ENCODE data around the gene PARD3B.

The PARD3B gene

DNA sequence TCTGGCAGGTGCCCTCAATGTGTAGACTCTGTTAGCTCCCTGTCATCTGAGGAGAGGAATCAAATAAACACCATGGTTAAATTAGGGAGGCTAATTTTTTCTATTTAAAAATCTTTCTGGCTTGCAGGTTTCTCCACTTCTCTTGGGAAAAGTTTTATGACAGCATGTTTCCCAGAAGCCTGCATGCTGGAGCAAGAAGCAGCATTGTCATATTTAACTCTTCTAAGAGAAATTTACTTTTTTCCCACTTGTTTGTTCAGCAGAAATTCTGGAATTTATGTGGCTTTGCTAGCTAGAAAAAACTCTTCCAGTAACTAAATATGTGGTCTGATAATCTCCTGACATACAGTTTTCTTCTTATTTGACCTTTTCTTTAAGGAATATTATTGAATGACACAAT, 230.5 kb downstream of the PARD3B start:
- H3K4me3 ChIP-seq (replicated peaks; ENCODE audit: insufficient read depth, low read length) = no peak overlapping the region
- DNase-seq (ENCODE audit: low read depth in 1 of 2, low spot score in 1 of 2) = no peak
- TF ChIP-seq SPI1 (IDR thresholded peaks at IDR 0.05; ENCODE audit: borderline replicate concordance, low read depth) (no peak), GABPA (IDR thresholded peaks at IDR 0.05; ENCODE audit: low read depth) (no peak), POLR2AphosphoS5 (IDR thresholded peaks at IDR 0.05; ENCODE audit: low read depth) (no peak)
- TF ChIP-seq, protein P1, sequence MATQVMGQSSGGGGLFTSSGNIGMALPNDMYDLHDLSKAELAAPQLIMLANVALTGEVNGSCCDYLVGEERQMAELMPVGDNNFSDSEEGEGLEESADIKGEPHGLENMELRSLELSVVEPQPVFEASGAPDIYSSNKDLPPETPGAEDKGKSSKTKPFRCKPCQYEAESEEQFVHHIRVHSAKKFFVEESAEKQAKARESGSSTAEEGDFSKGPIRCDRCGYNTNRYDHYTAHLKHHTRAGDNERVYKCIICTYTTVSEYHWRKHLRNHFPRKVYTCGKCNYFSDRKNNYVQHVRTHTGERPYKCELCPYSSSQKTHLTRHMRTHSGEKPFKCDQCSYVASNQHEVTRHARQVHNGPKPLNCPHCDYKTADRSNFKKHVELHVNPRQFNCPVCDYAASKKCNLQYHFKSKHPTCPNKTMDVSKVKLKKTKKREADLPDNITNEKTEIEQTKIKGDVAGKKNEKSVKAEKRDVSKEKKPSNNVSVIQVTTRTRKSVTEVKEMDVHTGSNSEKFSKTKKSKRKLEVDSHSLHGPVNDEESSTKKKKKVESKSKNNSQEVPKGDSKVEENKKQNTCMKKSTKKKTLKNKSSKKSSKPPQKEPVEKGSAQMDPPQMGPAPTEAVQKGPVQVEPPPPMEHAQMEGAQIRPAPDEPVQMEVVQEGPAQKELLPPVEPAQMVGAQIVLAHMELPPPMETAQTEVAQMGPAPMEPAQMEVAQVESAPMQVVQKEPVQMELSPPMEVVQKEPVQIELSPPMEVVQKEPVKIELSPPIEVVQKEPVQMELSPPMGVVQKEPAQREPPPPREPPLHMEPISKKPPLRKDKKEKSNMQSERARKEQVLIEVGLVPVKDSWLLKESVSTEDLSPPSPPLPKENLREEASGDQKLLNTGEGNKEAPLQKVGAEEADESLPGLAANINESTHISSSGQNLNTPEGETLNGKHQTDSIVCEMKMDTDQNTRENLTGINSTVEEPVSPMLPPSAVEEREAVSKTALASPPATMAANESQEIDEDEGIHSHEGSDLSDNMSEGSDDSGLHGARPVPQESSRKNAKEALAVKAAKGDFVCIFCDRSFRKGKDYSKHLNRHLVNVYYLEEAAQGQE (IDR thresholded peaks at IDR 0.05; ENCODE audit: insufficient replicate concordance, low read depth) = no peak
- TF ChIP-seq, protein P2, sequence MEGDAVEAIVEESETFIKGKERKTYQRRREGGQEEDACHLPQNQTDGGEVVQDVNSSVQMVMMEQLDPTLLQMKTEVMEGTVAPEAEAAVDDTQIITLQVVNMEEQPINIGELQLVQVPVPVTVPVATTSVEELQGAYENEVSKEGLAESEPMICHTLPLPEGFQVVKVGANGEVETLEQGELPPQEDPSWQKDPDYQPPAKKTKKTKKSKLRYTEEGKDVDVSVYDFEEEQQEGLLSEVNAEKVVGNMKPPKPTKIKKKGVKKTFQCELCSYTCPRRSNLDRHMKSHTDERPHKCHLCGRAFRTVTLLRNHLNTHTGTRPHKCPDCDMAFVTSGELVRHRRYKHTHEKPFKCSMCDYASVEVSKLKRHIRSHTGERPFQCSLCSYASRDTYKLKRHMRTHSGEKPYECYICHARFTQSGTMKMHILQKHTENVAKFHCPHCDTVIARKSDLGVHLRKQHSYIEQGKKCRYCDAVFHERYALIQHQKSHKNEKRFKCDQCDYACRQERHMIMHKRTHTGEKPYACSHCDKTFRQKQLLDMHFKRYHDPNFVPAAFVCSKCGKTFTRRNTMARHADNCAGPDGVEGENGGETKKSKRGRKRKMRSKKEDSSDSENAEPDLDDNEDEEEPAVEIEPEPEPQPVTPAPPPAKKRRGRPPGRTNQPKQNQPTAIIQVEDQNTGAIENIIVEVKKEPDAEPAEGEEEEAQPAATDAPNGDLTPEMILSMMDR (IDR thresholded peaks at IDR 0.05; ENCODE audit: insufficient read depth, low read length) = no peak
- no peaks in the 10 kb centered on the region for H3K27me3 ChIP-seq (ENCODE audit: insufficient read depth, poor library complexity, severe bottlenecking)
- H3K27ac ChIP-seq (replicated peaks) = no peak overlapping the region

DNA sequence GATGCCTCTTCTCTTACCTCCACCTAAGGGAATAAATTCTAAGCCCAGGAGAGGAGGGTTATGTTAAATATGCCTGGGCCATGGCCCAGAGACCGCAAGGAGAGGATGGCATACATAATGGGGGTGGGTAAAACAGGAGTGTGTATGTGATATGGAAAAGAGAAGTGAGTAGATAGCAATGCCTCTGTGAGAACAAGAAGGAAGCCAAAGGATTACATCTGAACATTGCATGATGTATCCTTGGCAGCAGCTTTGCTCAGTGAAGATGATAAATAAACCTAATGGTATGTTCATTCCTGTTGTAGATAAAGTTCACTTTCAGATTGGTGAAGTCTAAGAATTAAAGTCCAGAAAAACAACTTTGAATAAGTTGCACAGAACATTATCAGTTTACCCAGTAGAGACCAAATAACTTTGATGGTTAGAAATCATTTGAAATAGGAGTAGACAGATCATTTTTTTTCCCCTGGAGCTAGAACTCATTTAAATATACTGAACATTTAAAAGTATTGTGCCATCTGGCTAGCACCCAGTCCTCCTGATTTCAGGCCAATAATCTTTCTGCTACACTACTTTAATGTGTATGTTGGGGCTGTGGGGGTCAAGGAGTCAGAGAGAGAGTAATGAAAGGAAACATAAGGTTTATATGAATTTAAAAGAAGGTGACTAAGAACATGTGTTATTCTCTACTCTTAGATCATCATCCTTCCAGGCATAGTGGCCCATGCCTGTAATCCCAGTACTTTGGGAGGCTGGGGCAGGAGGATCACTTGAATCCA, 231.7 kb downstream of the PARD3B start:
- no peak overlapping the region for H3K27ac ChIP-seq (replicated peaks)
- H3K4me3 ChIP-seq (replicated peaks; ENCODE audit: insufficient read depth, low read length) = no peak overlapping the region
- TF ChIP-seq, protein P2 (IDR thresholded peaks at IDR 0.05; ENCODE audit: insufficient read depth, low read length) = no peak
- no peak for TF ChIP-seq GABPA (IDR thresholded peaks at IDR 0.05; ENCODE audit: low read depth)
- TF ChIP-seq POLR2AphosphoS5 (IDR thresholded peaks at IDR 0.05; ENCODE audit: low read depth) = no peak
- TF ChIP-seq, protein P1 (IDR thresholded peaks at IDR 0.05; ENCODE audit: insufficient replicate concordance, low read depth) = no peak
- no peak for TF ChIP-seq SPI1 (IDR thresholded peaks at IDR 0.05; ENCODE audit: borderline replicate concordance, low read depth)
- no peak for DNase-seq (ENCODE audit: low read depth in 1 of 2, low spot score in 1 of 2)
- H3K27me3 ChIP-seq (ENCODE audit: insufficient read depth, poor library complexity, severe bottlenecking) = no peaks in the 10 kb centered on the region

DNA sequence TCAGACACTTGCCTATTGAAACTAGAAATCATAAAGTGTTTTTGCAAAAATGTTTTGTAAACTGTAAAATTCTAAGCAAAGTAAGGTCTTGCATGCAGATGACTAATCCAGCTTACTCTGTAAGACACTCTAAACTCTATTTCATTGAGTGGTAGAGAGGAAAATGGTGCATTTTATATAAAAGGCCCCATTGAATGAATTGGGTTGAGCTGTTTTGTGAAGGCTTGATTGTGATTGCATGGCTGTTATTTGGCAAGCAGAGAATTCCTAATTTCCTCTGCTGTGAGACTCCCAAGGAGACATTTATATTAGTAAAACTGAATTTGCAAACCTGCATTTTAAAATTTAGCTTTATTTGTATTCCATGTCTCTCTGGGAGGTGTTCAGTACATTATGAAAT, 234.5 kb downstream of the PARD3B start:
- TF ChIP-seq, protein P2 (IDR thresholded peaks at IDR 0.05; ENCODE audit: insufficient read depth, low read length) = no peak
- TF ChIP-seq, protein P1 (IDR thresholded peaks at IDR 0.05; ENCODE audit: insufficient replicate concordance, low read depth) = no peak
- TF ChIP-seq SPI1 (IDR thresholded peaks at IDR 0.05; ENCODE audit: borderline replicate concordance, low read depth) = no peak
- TF ChIP-seq GABPA (IDR thresholded peaks at IDR 0.05; ENCODE audit: low read depth) = no peak
- TF ChIP-seq POLR2AphosphoS5 (IDR thresholded peaks at IDR 0.05; ENCODE audit: low read depth) = no peak
- DNase-seq (ENCODE audit: low read depth in 1 of 2, low spot score in 1 of 2) = no peak
- H3K4me3 ChIP-seq (replicated peaks; ENCODE audit: insufficient read depth, low read length) = no peak overlapping the region
- no peak overlapping the region for H3K27ac ChIP-seq (replicated peaks)
- no peaks in the 10 kb centered on the region for H3K27me3 ChIP-seq (ENCODE audit: insufficient read depth, poor library complexity, severe bottlenecking)
